COLO668 (cell line): ENCODE data around the gene SMARCD1.

ENCODE experiments used
- DNase-seq: peaks from one replicate; lab custom pipeline; 2025; ENCODE audit not compliant: unreplicated experiment; lab: John Stamatoyannopoulos, UW

SMARCD1 gene

GRCh38 chr12:50103767-50104321 lies 18.7 kb downstream of the SMARCD1 start, which contains the start of gene GPD1:
GPD1 (plus strand) TSS chr12:50104008; CDS start chr12:50104051, 43 bp downstream.
- DNase-seq = peak; percentile 69

- no peak for DNase-seq
Observed at GRCh38 chr12:50104417-50105366, 19.6 kb downstream of the SMARCD1 start.

GRCh38 chr12:50105913-50106450 lies 20.8 kb downstream of the SMARCD1 start:
- DNase-seq = no peak

GRCh38 chr12:50106907-50107306 lies 21.8 kb downstream of the SMARCD1 start:
- no peak for DNase-seq

- DNase-seq = no peak
Observed at GRCh38 chr12:50107416-50108268, 22.5 kb downstream of the SMARCD1 start.

- DNase-seq = no peak
Observed at GRCh38 chr12:50109319-50109718, 24.2 kb downstream of the SMARCD1 start.

- peak; percentile 5 for DNase-seq
Observed at GRCh38 chr12:50110127-50110761, 25.1 kb downstream of the SMARCD1 start.

- peak; percentile 54 for DNase-seq
Observed at GRCh38 chr12:50110762-50111351, 25.7 kb downstream of the SMARCD1 start.

GRCh38 chr12:50111395-50111692 lies 26.2 kb downstream of the SMARCD1 start:
- no peak for DNase-seq

GRCh38 chr12:50111693-50112455 lies 26.7 kb downstream of the SMARCD1 start, which contains the start of gene COX14:
COX14 (plus strand) TSS chr12:50112236; CDS start chr12:50120044, 7,808 bp downstream.
- peak; percentile 96 for DNase-seq

- DNase-seq = no peak
Observed at GRCh38 chr12:50112456-50113218, 27.5 kb downstream of the SMARCD1 start.

GRCh38 chr12:50117057-50117622 lies 32.0 kb downstream of the SMARCD1 start:
- DNase-seq = no peak

GRCh38 chr12:50119387-50119786 lies 34.2 kb downstream of the SMARCD1 start:
- DNase-seq = no peak

- no peak for DNase-seq
Observed at GRCh38 chr12:50120521-50120920, 35.4 kb downstream of the SMARCD1 start.

GRCh38 chr12:50120953-50121352 lies 35.8 kb downstream of the SMARCD1 start:
- no peak for DNase-seq

- DNase-seq = no peak
Observed at GRCh38 chr12:50121641-50122040, 36.5 kb downstream of the SMARCD1 start.

- no peak for DNase-seq
Observed at GRCh38 chr12:50123203-50123602, 38.1 kb downstream of the SMARCD1 start.

- DNase-seq = no peak
Observed at GRCh38 chr12:50127546-50127945, 42.4 kb downstream of the SMARCD1 start.
